Right ventricle myocardium superior (tissue), 1 donor: ENCODE data around the gene PIP4P1. TPM values are rescaled to one million over a fixed set of nuclear protein-coding genes. Genes with fewer than 3 reads are reported as not detected.

ENCODE experiments used
- ATAC-seq: fragments of 200-7000 bp; cut with Tn5 transposase; one replicate; pipeline ENCODE4 v1.9.1; 2020; ENCODE audit warnings: mild to moderate bottlenecking; ENCODE audit not compliant: poor library complexity
- DNase-seq: peaks from one replicate; pipeline ENCODE4 v3.0.0-alpha.2; 2020
- intact Hi-C: fragments of 100-400 bp; cut with DNase I; formaldehyde crosslinking; loops from one replicate; pipeline ENCODE4 v1.11.2; 2022
- total RNA-seq: library from RNA; stranded (reverse); fragmentation: NEBNext Ultra II Directional; extraction: Animal tissue kit (Norgen Biotek cat#: 25700); gene quantifications from one replicate; pipeline ENCODE4 v1.2.1, GENCODE V29; 2021
- donor health status: DM: no; HTN: yes; CAD: no; lungs with severe emphysema.

Gene PIP4P1
- total RNA-seq, 1 donor from 2014 or later = 18.4 TPM

- intact Hi-C loops = loop anchor here (5.0 kb wide), 1 partner anchor 40 kb away; the partner anchor contains the start of gene APEX1
These were observed 43.7 kb downstream of the PIP4P1 start for GRCh38 chr14:20417250-20418186.

GRCh38 chr14:20416223-20416622, 45.0 kb downstream of the PIP4P1 start:
- intact Hi-C loops = loop anchor here (5.0 kb wide), 1 partner anchor 41 kb away; the partner anchor contains the start of gene APEX1
- no peak for DNase-seq
- no peak for ATAC-seq

More at GRCh38 chr14:20417250-20418186, 43.7 kb downstream of the PIP4P1 start:
- ATAC-seq (no peak), DNase-seq (no peak)

- intact Hi-C loops = loop anchor here (5.0 kb wide), 1 partner anchor 42 kb away; the partner anchor contains the start of gene APEX1
- DNase-seq (no peak), ATAC-seq (no peak)
These were observed 45.4 kb downstream of the PIP4P1 start for GRCh38 chr14:20415782-20416206.

- DNase-seq (no peak), ATAC-seq (peak; percentile 25)
- intact Hi-C loops = loop anchor here (5.0 kb wide), 2 partner anchors 71 to 199 kb away; partner anchors contain the start of gene PARP2
These were observed 47.5 kb downstream of the PIP4P1 start for GRCh38 chr14:20413744-20414082.

- intact Hi-C loops = loop anchor here (5.0 kb wide), 2 partner anchors 71 to 199 kb away; partner anchors contain the start of gene PARP2
- peak; percentile 94 for DNase-seq
- peak; percentile 98 for ATAC-seq
These were observed 48.1 kb downstream of the PIP4P1 start, which contains the start of gene TEP1 for GRCh38 chr14:20412876-20413743. TSS of gene TEP1 (minus strand) at chr14:20413501. CDS start at chr14:20408439, 5,062 bp downstream.

- intact Hi-C loops = loop anchor here (5.0 kb wide), 2 partner anchors 70 to 200 kb away; partner anchors contain the start of gene PARP2
- ATAC-seq = peak; percentile 8
- no peak for DNase-seq
These were observed 48.8 kb downstream of the PIP4P1 start for GRCh38 chr14:20412411-20412810.

GRCh38 chr14:20409226-20409625, 52.0 kb downstream of the PIP4P1 start:
- DNase-seq (no peak), ATAC-seq (no peak)
- intact Hi-C loops = no loop called here

Other genes with a start within 250 kb of the PIP4P1 start
- gene OR11H6, start 237.7 kb downstream of the PIP4P1 start, total RNA-seq = not detected
- not detected for gene OR11H7, start 232.5 kb downstream of the PIP4P1 start, total RNA-seq
- not detected for gene OR11H4, start 222.1 kb downstream of the PIP4P1 start, total RNA-seq
- 10.6 TPM for gene TTC5, start 155.5 kb downstream of the PIP4P1 start, total RNA-seq
- gene CCNB1IP1, start 128.2 kb downstream of the PIP4P1 start, total RNA-seq = 41.1 TPM
- gene PARP2, start 117.8 kb downstream of the PIP4P1 start, total RNA-seq = 15.6 TPM
- 9.3 TPM for gene TEP1, start 47.9 kb downstream of the PIP4P1 start, total RNA-seq
- gene KLHL33, start 25.3 kb downstream of the PIP4P1 start, total RNA-seq = 0.70 TPM
- 15.6 TPM for gene OSGEP, start 6.6 kb downstream of the PIP4P1 start, total RNA-seq
- gene APEX1, start 6.2 kb downstream of the PIP4P1 start, total RNA-seq = 69.2 TPM
- gene PNP, start 8.0 kb upstream of the PIP4P1 start, total RNA-seq = 6.2 TPM
- 0.32 TPM for gene RNASE10, start 44.1 kb upstream of the PIP4P1 start, total RNA-seq
- not detected for gene RNASE9, start 99.6 kb upstream of the PIP4P1 start, total RNA-seq
- not detected for gene RNASE11, start 126.6 kb upstream of the PIP4P1 start, total RNA-seq
- not detected for gene RNASE12, start 129.9 kb upstream of the PIP4P1 start, total RNA-seq
- gene OR6S1, start 180.3 kb upstream of the PIP4P1 start, total RNA-seq = not detected
- 9.4 TPM for gene RNASE4, start 223.1 kb upstream of the PIP4P1 start, total RNA-seq
- 5.3 TPM for gene ANG, start 227.3 kb upstream of the PIP4P1 start, total RNA-seq